ENCODE data around the gene TLE3. TPM values are rescaled to one million over a fixed set of nuclear protein-coding genes. Genes with fewer than 3 reads are reported as not detected.

TLE3 gene
- total RNA-seq, 1 donor from 2014 or later, result 45.4 TPM

- Histone ChIP-seq H3K27me3 (ENCODE audit: insufficient read depth, low read length) (no peaks in the 10 kb centered on the region), H3K27ac (ENCODE audit: low read depth, low read length) (no peak overlapping the region), H3K9me3 (ENCODE audit: insufficient read depth, low read depth, low read length) (no peaks in the 10 kb centered on the region), H3K9ac (ENCODE audit: low read length) (no peak overlapping the region), H3K79me2 (ENCODE audit: insufficient read depth, low read length) (peaks cover 66% of the 10 kb centered on the region), H4K20me1 (ENCODE audit: insufficient read depth, low read length) (peaks cover 98% of the 10 kb centered on the region), H3K4me1 (ENCODE audit: insufficient read depth, low read length) (peaks cover 2% of the 10 kb centered on the region), H2AFZ (ENCODE audit: low read depth, low read length) (no peak overlapping the region), H3K4me3 (ENCODE audit: insufficient read depth, low read depth, low read length) (no peak overlapping the region), H3K4me2 (ENCODE audit: low read length) (no peak overlapping the region), H3K36me3 (ENCODE audit: insufficient read depth, low read length) (peaks cover 44% of the 10 kb centered on the region)
- H3K4me3 Mint-ChIP-seq (ENCODE audit: unreplicated experiment), result no peak overlapping the region
- no peak for FAIRE-seq
- peaks cover 30% of the 10 kb centered on the region for H3K4me1 Mint-ChIP-seq (ENCODE audit: low read depth, unreplicated experiment)
- TF ChIP-seq, protein P1, sequence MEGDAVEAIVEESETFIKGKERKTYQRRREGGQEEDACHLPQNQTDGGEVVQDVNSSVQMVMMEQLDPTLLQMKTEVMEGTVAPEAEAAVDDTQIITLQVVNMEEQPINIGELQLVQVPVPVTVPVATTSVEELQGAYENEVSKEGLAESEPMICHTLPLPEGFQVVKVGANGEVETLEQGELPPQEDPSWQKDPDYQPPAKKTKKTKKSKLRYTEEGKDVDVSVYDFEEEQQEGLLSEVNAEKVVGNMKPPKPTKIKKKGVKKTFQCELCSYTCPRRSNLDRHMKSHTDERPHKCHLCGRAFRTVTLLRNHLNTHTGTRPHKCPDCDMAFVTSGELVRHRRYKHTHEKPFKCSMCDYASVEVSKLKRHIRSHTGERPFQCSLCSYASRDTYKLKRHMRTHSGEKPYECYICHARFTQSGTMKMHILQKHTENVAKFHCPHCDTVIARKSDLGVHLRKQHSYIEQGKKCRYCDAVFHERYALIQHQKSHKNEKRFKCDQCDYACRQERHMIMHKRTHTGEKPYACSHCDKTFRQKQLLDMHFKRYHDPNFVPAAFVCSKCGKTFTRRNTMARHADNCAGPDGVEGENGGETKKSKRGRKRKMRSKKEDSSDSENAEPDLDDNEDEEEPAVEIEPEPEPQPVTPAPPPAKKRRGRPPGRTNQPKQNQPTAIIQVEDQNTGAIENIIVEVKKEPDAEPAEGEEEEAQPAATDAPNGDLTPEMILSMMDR (IDR thresholded peaks at IDR 0.05; ENCODE audit: insufficient read depth, low read depth, low read length), result no peak
- no peak for TF ChIP-seq EZH2 (IDR thresholded peaks at IDR 0.05; ENCODE audit: insufficient read depth, low read length)
- DNase-seq (ENCODE audit: low read depth), result no peak
- peaks cover 61% of the 10 kb centered on the region for H3K36me3 Mint-ChIP-seq (ENCODE audit: low read depth, unreplicated experiment)
- peaks cover 23% of the 10 kb centered on the region for H3K27me3 Mint-ChIP-seq (ENCODE audit: low read depth, unreplicated experiment)
- H3K9me3 Mint-ChIP-seq (ENCODE audit: unreplicated experiment), result peaks cover 3% of the 10 kb centered on the region
- no peak overlapping the region for H3K27ac Mint-ChIP-seq (ENCODE audit: unreplicated experiment)
These were observed 13.8 kb downstream of the TLE3 start for GRCh38 chr15:70083946-70084345.

GRCh38 chr15:70083418-70083817 lies 14.3 kb downstream of the TLE3 start:
- Histone ChIP-seq H2AFZ (ENCODE audit: low read depth, low read length) (no peak overlapping the region), H4K20me1 (ENCODE audit: insufficient read depth, low read length) (peaks cover 99% of the 10 kb centered on the region), H3K9ac (ENCODE audit: low read length) (no peak overlapping the region), H3K36me3 (ENCODE audit: insufficient read depth, low read length) (peaks cover 44% of the 10 kb centered on the region), H3K27me3 (ENCODE audit: insufficient read depth, low read length) (no peaks in the 10 kb centered on the region), H3K4me2 (ENCODE audit: low read length) (no peak overlapping the region), H3K27ac (ENCODE audit: low read depth, low read length) (no peak overlapping the region), H3K4me1 (ENCODE audit: insufficient read depth, low read length) (no peaks in the 10 kb centered on the region), H3K4me3 (ENCODE audit: insufficient read depth, low read depth, low read length) (no peak overlapping the region), H3K9me3 (ENCODE audit: insufficient read depth, low read depth, low read length) (no peaks in the 10 kb centered on the region), H3K79me2 (ENCODE audit: insufficient read depth, low read length) (peaks cover 68% of the 10 kb centered on the region)
- Mint-ChIP-seq H3K4me1 (ENCODE audit: low read depth, unreplicated experiment) (peaks cover 27% of the 10 kb centered on the region), H3K9me3 (ENCODE audit: unreplicated experiment) (peaks cover 3% of the 10 kb centered on the region), H3K4me3 (ENCODE audit: unreplicated experiment) (peak overlapping the region; percentile 57), H3K27ac (ENCODE audit: unreplicated experiment) (no peak overlapping the region), H3K27me3 (ENCODE audit: low read depth, unreplicated experiment) (peaks cover 23% of the 10 kb centered on the region), H3K36me3 (ENCODE audit: low read depth, unreplicated experiment) (peaks cover 63% of the 10 kb centered on the region)
- FAIRE-seq, result no peak
- DNase-seq (ENCODE audit: low read depth), result no peak
- TF ChIP-seq, protein P1 (IDR thresholded peaks at IDR 0.05; ENCODE audit: insufficient read depth, low read depth, low read length), result no peak
- TF ChIP-seq EZH2 (IDR thresholded peaks at IDR 0.05; ENCODE audit: insufficient read depth, low read length), result no peak

GRCh38 chr15:70082281-70082900 lies 15.3 kb downstream of the TLE3 start:
- Histone ChIP-seq H3K4me3 (ENCODE audit: insufficient read depth, low read depth, low read length) (no peak overlapping the region), H3K27ac (ENCODE audit: low read depth, low read length) (no peak overlapping the region), H2AFZ (ENCODE audit: low read depth, low read length) (no peak overlapping the region), H4K20me1 (ENCODE audit: insufficient read depth, low read length) (peaks cover 99% of the 10 kb centered on the region), H3K4me2 (ENCODE audit: low read length) (no peak overlapping the region), H3K4me1 (ENCODE audit: insufficient read depth, low read length) (no peaks in the 10 kb centered on the region), H3K36me3 (ENCODE audit: insufficient read depth, low read length) (peaks cover 39% of the 10 kb centered on the region), H3K79me2 (ENCODE audit: insufficient read depth, low read length) (peaks cover 68% of the 10 kb centered on the region), H3K27me3 (ENCODE audit: insufficient read depth, low read length) (no peaks in the 10 kb centered on the region), H3K9ac (ENCODE audit: low read length) (no peak overlapping the region), H3K9me3 (ENCODE audit: insufficient read depth, low read depth, low read length) (no peaks in the 10 kb centered on the region)
- no peak for DNase-seq (ENCODE audit: low read depth)
- Mint-ChIP-seq H3K9me3 (ENCODE audit: unreplicated experiment) (peaks cover 3% of the 10 kb centered on the region), H3K27ac (ENCODE audit: unreplicated experiment) (no peak overlapping the region), H3K27me3 (ENCODE audit: low read depth, unreplicated experiment) (peaks cover 17% of the 10 kb centered on the region), H3K4me3 (ENCODE audit: unreplicated experiment) (no peak overlapping the region), H3K4me1 (ENCODE audit: low read depth, unreplicated experiment) (peaks cover 22% of the 10 kb centered on the region), H3K36me3 (ENCODE audit: low read depth, unreplicated experiment) (peaks cover 65% of the 10 kb centered on the region)
- FAIRE-seq, result no peak
- TF ChIP-seq, protein P1 (IDR thresholded peaks at IDR 0.05; ENCODE audit: insufficient read depth, low read depth, low read length), result no peak
- TF ChIP-seq EZH2 (IDR thresholded peaks at IDR 0.05; ENCODE audit: insufficient read depth, low read length), result no peak

All from astrocyte (in vitro differentiated cells and primary cell).